Stimulated activated CD8-positive, alpha-beta memory T cell treated with anti-CD3 and anti-CD28 coated beads, Interleukin-15, amount 100 ng/mL, for 4 hours (primary cell): ENCODE results near the gene APLN.

Source experiments
- DNase-seq, 2 donors: peaks; one replicate each; pipeline ENCODE4 v3.0.0-alpha.2; 2020; ENCODE audit warnings: low read depth in 2 of 2

APLN gene

GRCh38 chrX:129661369-129661768, 6.6 kb upstream of the APLN start:
- no peak for DNase-seq

- no peak for DNase-seq
Measured at GRCh38 chrX:129659861-129660260, 5.1 kb upstream of the APLN start.

GRCh38 chrX:129659141-129659540, 4.4 kb upstream of the APLN start:
- DNase-seq, result no peak

- DNase-seq, result no peak
Measured at GRCh38 chrX:129658429-129658828, 3.7 kb upstream of the APLN start.

- no peak for DNase-seq
Measured at GRCh38 chrX:129655547-129656249, 942 bp upstream of the APLN start.

- DNase-seq, result no peak
Measured at GRCh38 chrX:129653971-129654651, 645 bp downstream of the APLN start.

- no peak for DNase-seq
Measured at GRCh38 chrX:129653181-129653970, 1.4 kb downstream of the APLN start.

- DNase-seq, result no peak
Measured at GRCh38 chrX:129652565-129653169, 2.1 kb downstream of the APLN start.

- DNase-seq, result no peak
Measured at GRCh38 chrX:129651756-129652564, 2.8 kb downstream of the APLN start.

GRCh38 chrX:129650821-129651510, 3.8 kb downstream of the APLN start:
- no peak for DNase-seq

- DNase-seq, result no peak
Measured at GRCh38 chrX:129650183-129650689, 4.5 kb downstream of the APLN start.

- no peak for DNase-seq
Measured at GRCh38 chrX:129649268-129650182, 5.2 kb downstream of the APLN start.

GRCh38 chrX:129648514-129649267, 6.1 kb downstream of the APLN start:
- no peak for DNase-seq

- no peak for DNase-seq
Measured at GRCh38 chrX:129647418-129648410, 7.0 kb downstream of the APLN start.

- no peak for DNase-seq
Measured at GRCh38 chrX:129646566-129647417, 8.0 kb downstream of the APLN start.

- DNase-seq, result no peak
Measured at GRCh38 chrX:129642641-129643040, 12.1 kb downstream of the APLN start.

- DNase-seq, result no peak
Measured at GRCh38 chrX:129641941-129642340, 12.8 kb downstream of the APLN start.
